Ectodermal cell (in vitro differentiated cells): ENCODE measurements around the gene HS2ST1.

Experiments used
- H3K27ac ChIP-seq: 2 replicates; pipeline ENCODE4 v1.7.0; 2013; ENCODE audit warnings: mild to moderate bottlenecking, low read depth, low read length; ENCODE audit not compliant: insufficient read depth, poor library complexity, severe bottlenecking
- H3K27me3 ChIP-seq: 2 replicates; pipeline ENCODE4 v1.7.0; 2013; ENCODE audit warnings: mild to moderate bottlenecking, low read length; ENCODE audit not compliant: insufficient read depth, control insufficient read depth, poor library complexity, severe bottlenecking
- H3K36me3 ChIP-seq: one replicate; pipeline ENCODE4 v1.7.0; 2013; ENCODE audit warnings: low read length; ENCODE audit not compliant: control insufficient read depth, insufficient read depth
- H3K4me1 ChIP-seq: one replicate; pipeline ENCODE4 v1.7.0; 2013; ENCODE audit warnings: low read length; ENCODE audit not compliant: control insufficient read depth, insufficient read depth
- H3K4me3 ChIP-seq: 2 replicates; pipeline ENCODE4 v1.7.0; 2013; ENCODE audit warnings: low read depth, low read length, control low read depth; ENCODE audit not compliant: insufficient read depth
- H3K9me3 ChIP-seq: 2 replicates; pipeline ENCODE4 v1.7.0; 2013; ENCODE audit warnings: mild to moderate bottlenecking, low read length, moderate library complexity; ENCODE audit not compliant: control insufficient read depth
- WGBS, 2 experiments: methylation state at CpG; one replicate each; pipeline ENCODE4 v1.1.7; 2013; ENCODE audit warnings: missing lambda C conversion rate in 2 of 2; 5-methylcytosine and 5-hydroxymethylcytosine counted together

HS2ST1 gene

GRCh38 chr1:87034351-87034750 is 119.9 kb downstream of the HS2ST1 start:
- Histone ChIP-seq H3K36me3 (no peaks in the 10 kb centered on the region), H3K9me3 (no peaks in the 10 kb centered on the region), H3K27me3 (no peaks in the 10 kb centered on the region), H3K4me1 (no peaks in the 10 kb centered on the region), H3K27ac (no peak overlapping the region), H3K4me3 (no peak overlapping the region)
- 83% methylated on average over 2 of the region's 2 CpGs; no CpG with 5 or more reads in 1 of the 2 experiments for WGBS, 2 experiments

GRCh38 chr1:87039096-87039495 is 124.7 kb downstream of the HS2ST1 start:
- Histone ChIP-seq H3K27me3 (no peaks in the 10 kb centered on the region), H3K4me1 (no peaks in the 10 kb centered on the region), H3K36me3 (no peaks in the 10 kb centered on the region), H3K9me3 (no peaks in the 10 kb centered on the region), H3K27ac (no peak overlapping the region), H3K4me3 (no peak overlapping the region)
- 96% methylated on average over 3 of the region's 3 CpGs for WGBS, 2 experiments

GRCh38 chr1:87042111-87042811 is 127.8 kb downstream of the HS2ST1 start:
- H3K27me3 ChIP-seq, result no peaks in the 10 kb centered on the region
- H3K4me1 ChIP-seq, result no peaks in the 10 kb centered on the region
- 100% methylated on average over 2 to 4 of the region's 4 CpGs for WGBS, 2 experiments
- H3K27ac ChIP-seq, result no peak overlapping the region
- no peak overlapping the region for H3K4me3 ChIP-seq
- no peaks in the 10 kb centered on the region for H3K9me3 ChIP-seq
- no peaks in the 10 kb centered on the region for H3K36me3 ChIP-seq

- Histone ChIP-seq H3K36me3 (no peaks in the 10 kb centered on the region), H3K9me3 (no peaks in the 10 kb centered on the region), H3K4me3 (no peak overlapping the region), H3K27ac (no peak overlapping the region), H3K4me1 (no peaks in the 10 kb centered on the region), H3K27me3 (no peaks in the 10 kb centered on the region)
These were observed 130.0 kb downstream of the HS2ST1 start for GRCh38 chr1:87044424-87044823.

GRCh38 chr1:87044840-87045239 is 130.4 kb downstream of the HS2ST1 start:
- 91 to 93% methylated on average over 5 of the region's 5 CpGs for WGBS, 2 experiments
- Histone ChIP-seq H3K9me3 (no peaks in the 10 kb centered on the region), H3K4me1 (no peaks in the 10 kb centered on the region)

GRCh38 chr1:87045761-87046304 is 131.4 kb downstream of the HS2ST1 start:
- Histone ChIP-seq H3K27me3 (no peaks in the 10 kb centered on the region), H3K36me3 (no peaks in the 10 kb centered on the region), H3K27ac (no peak overlapping the region), H3K4me3 (no peak overlapping the region), H3K9me3 (no peaks in the 10 kb centered on the region), H3K4me1 (no peaks in the 10 kb centered on the region)
- WGBS, 2 experiments, result 88 to 93% methylated on average over 5 of the region's 5 CpGs

More at GRCh38 chr1:87044840-87045239, 130.4 kb downstream of the HS2ST1 start:
- Histone ChIP-seq H3K36me3 (no peaks in the 10 kb centered on the region), H3K27ac (no peak overlapping the region), H3K27me3 (no peaks in the 10 kb centered on the region), H3K4me3 (no peak overlapping the region)

- H3K27me3 ChIP-seq, result no peaks in the 10 kb centered on the region
- H3K4me3 ChIP-seq, result no peak overlapping the region
- 63 to 69% methylated on average over 3 to 4 of the region's 4 CpGs for WGBS, 2 experiments
- no peaks in the 10 kb centered on the region for H3K9me3 ChIP-seq
- no peak overlapping the region for H3K27ac ChIP-seq
- no peaks in the 10 kb centered on the region for H3K36me3 ChIP-seq
- no peaks in the 10 kb centered on the region for H3K4me1 ChIP-seq
These were observed 132.5 kb downstream of the HS2ST1 start for GRCh38 chr1:87046951-87047350.

GRCh38 chr1:87048237-87048636 is 133.8 kb downstream of the HS2ST1 start:
- Histone ChIP-seq H3K36me3 (no peaks in the 10 kb centered on the region), H3K4me3 (no peak overlapping the region), H3K9me3 (no peaks in the 10 kb centered on the region), H3K27me3 (no peaks in the 10 kb centered on the region), H3K27ac (no peak overlapping the region), H3K4me1 (no peaks in the 10 kb centered on the region)
- WGBS, 2 experiments, result 92 to 94% methylated on average over 3 of the region's 3 CpGs

- H3K27ac ChIP-seq, result no peak overlapping the region
- no peaks in the 10 kb centered on the region for H3K36me3 ChIP-seq
- 93 to 96% methylated on average over 5 of the region's 5 CpGs for WGBS, 2 experiments
- no peak overlapping the region for H3K4me3 ChIP-seq
- no peaks in the 10 kb centered on the region for H3K9me3 ChIP-seq
- H3K27me3 ChIP-seq, result no peaks in the 10 kb centered on the region
- H3K4me1 ChIP-seq, result no peaks in the 10 kb centered on the region
These were observed 137.5 kb downstream of the HS2ST1 start for GRCh38 chr1:87051965-87052364.

GRCh38 chr1:87052400-87052799 is 138.0 kb downstream of the HS2ST1 start:
- Histone ChIP-seq H3K4me3 (no peak overlapping the region), H3K27ac (no peak overlapping the region), H3K9me3 (no peaks in the 10 kb centered on the region), H3K4me1 (no peaks in the 10 kb centered on the region), H3K27me3 (no peaks in the 10 kb centered on the region), H3K36me3 (no peaks in the 10 kb centered on the region)
- 89 to 92% methylated on average over 2 of the region's 3 CpGs for WGBS, 2 experiments
